Chondrocyte (in vitro differentiated cells): ENCODE results near the gene METTL13. TPM values are rescaled to one million over a fixed set of nuclear protein-coding genes. Genes with fewer than 3 reads are reported as not detected.

Experiments
- DNase-seq: peaks from one replicate; pipeline ENCODE4 v3.0.0; 2021; ENCODE audit warnings: mixed read lengths, low spot score
- H3K27ac Mint-ChIP-seq: one replicate; pipeline ENCODE4 v1.8.0; 2021; ENCODE audit warnings: mild to moderate bottlenecking, moderate library complexity, mixed read lengths; ENCODE audit not compliant: unreplicated experiment
- H3K27me3 Mint-ChIP-seq: 2 replicates; pipeline ENCODE4 v1.8.0; 2021; ENCODE audit warnings: low read depth, mixed read lengths
- H3K36me3 Mint-ChIP-seq: 2 replicates; pipeline ENCODE4 v1.8.0; 2021; ENCODE audit warnings: low read depth, mixed read lengths
- H3K4me1 Mint-ChIP-seq: 2 replicates; pipeline ENCODE4 v1.8.0; 2021; ENCODE audit warnings: low read depth, mild to moderate bottlenecking, mixed read lengths
- H3K4me3 Mint-ChIP-seq: one replicate; pipeline ENCODE4 v1.8.0; 2021; ENCODE audit warnings: mild to moderate bottlenecking, moderate library complexity, mixed read lengths; ENCODE audit not compliant: unreplicated experiment
- H3K9me3 Mint-ChIP-seq: 2 replicates; pipeline ENCODE4 v1.8.0; 2021; ENCODE audit warnings: low read depth, mixed read lengths
- CTCF ChIP-seq: fragments of 200-600 bp; sonication (generic); IDR thresholded peaks from 2 replicates; pipeline ENCODE4 v1.5.0; 2021; ENCODE audit warnings: antibody characterized with exemption, mild to moderate bottlenecking, moderate library complexity
- total RNA-seq: library from RNA; stranded (reverse); gene quantifications from 3 replicates; pipeline ENCODE4 v1.2.1, GENCODE V29; 2021

The METTL13 gene
- total RNA-seq, 1 donor from 2014 or later: 21.4 TPM

DNA sequence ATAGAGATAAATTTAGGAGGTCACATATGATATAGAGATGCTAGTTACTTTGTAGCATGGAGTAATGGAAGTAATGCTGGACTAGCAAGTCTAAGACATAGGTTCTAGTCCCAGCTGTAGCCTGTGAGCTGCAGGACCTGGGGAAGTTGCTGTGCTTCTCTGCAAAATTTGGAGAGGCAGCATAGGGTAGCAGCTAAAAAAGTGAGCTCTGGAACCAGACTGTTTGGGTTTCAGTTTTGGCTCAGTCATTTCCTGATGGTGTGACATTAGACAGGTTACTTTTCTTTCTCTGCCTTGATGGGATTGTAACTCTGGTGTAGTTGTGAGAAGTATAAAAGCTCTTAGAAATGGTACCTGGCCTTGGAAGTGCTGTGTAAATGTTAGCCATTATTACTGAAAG, 3.3 kb downstream of the METTL13 start:
- Mint-ChIP-seq H3K27ac (no peak overlapping the region), H3K27me3 (no peaks in the 10 kb centered on the region), H3K4me3 (no peak overlapping the region), H3K9me3 (no peaks in the 10 kb centered on the region), H3K4me1 (peaks cover 46% of the 10 kb centered on the region), H3K36me3 (peaks cover 26% of the 10 kb centered on the region)
- no peak for DNase-seq
- TF ChIP-seq CTCF: no peak

- Mint-ChIP-seq H3K27me3 (no peaks in the 10 kb centered on the region), H3K36me3 (peaks cover 31% of the 10 kb centered on the region), H3K4me1 (peaks cover 41% of the 10 kb centered on the region), H3K4me3 (no peak overlapping the region), H3K27ac (no peak overlapping the region), H3K9me3 (no peaks in the 10 kb centered on the region)
- DNase-seq: no peak
- TF ChIP-seq CTCF: no peak
Observed at GRCh38 chr1:171785766-171786165, 4.3 kb downstream of the METTL13 start.

DNA sequence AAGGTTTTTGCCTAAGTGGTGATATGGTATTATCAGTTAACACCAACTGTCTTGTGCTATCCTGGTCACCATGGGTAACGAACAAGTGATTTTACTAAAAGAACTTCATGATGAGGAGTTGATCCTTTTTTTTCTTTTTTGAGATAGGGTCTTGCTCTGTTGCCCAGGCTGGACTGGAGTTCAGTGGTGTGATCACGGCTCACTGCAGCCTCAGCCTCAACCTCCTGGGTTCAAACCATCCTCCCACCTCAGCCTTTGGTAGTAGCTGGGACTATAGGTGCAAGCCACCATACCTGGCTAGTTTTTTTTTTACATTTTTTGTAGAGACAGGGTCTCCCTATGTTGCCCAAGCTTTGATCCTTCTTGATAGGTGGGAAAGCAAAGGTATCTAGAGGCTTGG, 5.1 kb downstream of the METTL13 start:
- Mint-ChIP-seq H3K27ac (no peak overlapping the region), H3K4me1 (peaks cover 35% of the 10 kb centered on the region), H3K36me3 (peaks cover 33% of the 10 kb centered on the region), H3K4me3 (no peak overlapping the region), H3K27me3 (no peaks in the 10 kb centered on the region), H3K9me3 (no peaks in the 10 kb centered on the region)
- TF ChIP-seq CTCF: no peak
- DNase-seq: no peak

- Mint-ChIP-seq H3K4me3 (no peak overlapping the region), H3K4me1 (peaks cover 22% of the 10 kb centered on the region), H3K27me3 (no peaks in the 10 kb centered on the region), H3K27ac (no peak overlapping the region), H3K36me3 (peaks cover 39% of the 10 kb centered on the region), H3K9me3 (no peaks in the 10 kb centered on the region)
- TF ChIP-seq CTCF: no peak
- no peak for DNase-seq
Observed at GRCh38 chr1:171787686-171788480, 6.4 kb downstream of the METTL13 start.

GRCh38 chr1:171788696-171789095, 7.2 kb downstream of the METTL13 start:
- Mint-ChIP-seq H3K27ac (no peak overlapping the region), H3K4me1 (peaks cover 16% of the 10 kb centered on the region), H3K4me3 (no peak overlapping the region), H3K36me3 (peaks cover 37% of the 10 kb centered on the region), H3K9me3 (no peaks in the 10 kb centered on the region), H3K27me3 (no peaks in the 10 kb centered on the region)
- TF ChIP-seq CTCF: no peak
- no peak for DNase-seq
